Heart right ventricle (tissue), 16 donors: ENCODE results near the gene IKZF1. TPM values are rescaled to one million over a fixed set of nuclear protein-coding genes. Genes with fewer than 3 reads are reported as not detected.
A peak's percentile ranks its signal among the peaks of the same experiment; 100 is the strongest.

Source experiments
- ATAC-seq, 8 donors: fragments of 200-7000 bp; cut with Tn5 transposase; one replicate each; pipeline ENCODE4 v1.9.1; 2020; ENCODE audit warnings: mild to moderate bottlenecking in 8 of 8, moderate library complexity in 8 of 8, moderate number of reproducible peaks in 1 of 8
- DNase-seq, 2 donors: peaks; one replicate each; pipeline ENCODE4 v3.0.0-alpha.2; 2020
- H3K27ac ChIP-seq, 10 donors: fragments of 200-600 bp; sonication (generic) in 2 of 10; one replicate each; pipeline versions ENCODE4 v1.5.0 to v1.8.0; 2020 to 2022; ENCODE audit warnings: mild to moderate bottlenecking in 3 of 10
- H3K27me3 ChIP-seq, 7 donors: fragments of 200-600 bp; one replicate each; pipeline ENCODE4 v1.8.0; 2021 to 2022; ENCODE audit warnings: mild to moderate bottlenecking in 2 of 7
- H3K36me3 ChIP-seq, 9 donors: fragments of 200-600 bp; sonication (generic) in 1 of 9; one replicate each; pipeline versions ENCODE4 v1.5.0 to v1.8.0; 2020 to 2022; ENCODE audit warnings: mild to moderate bottlenecking in 2 of 9
- H3K4me1 ChIP-seq, 9 donors: fragments of 200-600 bp; sonication (generic) in 1 of 9; one replicate each; pipeline versions ENCODE4 v1.5.0 to v1.8.0; 2020 to 2022; ENCODE audit warnings: mild to moderate bottlenecking in 4 of 9
- H3K4me3 ChIP-seq, 10 donors: fragments of 200-600 bp; sonication (generic) in 2 of 10; one replicate each; pipeline versions ENCODE4 v1.5.0 to v1.8.0; 2020 to 2022; ENCODE audit warnings: mild to moderate bottlenecking in 7 of 10, moderate library complexity in 2 of 10
- H3K9me3 ChIP-seq, 11 donors: fragments of 200-600 bp in 10 of 11; sonication (generic) in 2 of 11; one replicate each; pipeline versions ENCODE4 v1.5.0 to v1.8.0; 2013 to 2022; ENCODE audit warnings: mild to moderate bottlenecking in 2 of 11, control low read depth in 1 of 11, moderate library complexity in 1 of 11
- CTCF ChIP-seq, 9 donors: fragments of 200-600 bp; sonication (generic) in 2 of 9; IDR thresholded peaks; one replicate each; pipeline versions ENCODE4 v1.5.0 to v1.8.0; 2021 to 2022; ENCODE audit warnings: antibody characterized with exemption in 9 of 9, mild to moderate bottlenecking in 5 of 9, moderate library complexity in 1 of 9
- WGBS, 2 donors: extraction: QIAGEN DNeasy Blood & Tissue Kit; methylation state at CpG; one replicate each; pipeline ENCODE4 v1.1.7; 2013; ENCODE audit warnings: inconsistent platforms in 1 of 2; 5-methylcytosine and 5-hydroxymethylcytosine counted together
- intact Hi-C, 10 donors: fragments of 100-400 bp; cut with DNase I; formaldehyde crosslinking; loops; one replicate each; pipeline versions ENCODE4 v1.11.1 to v1.14.2; 2022
- polyA plus RNA-seq, 2 donors: library from polyadenylated mRNA; stranded (reverse); fragments of 200-250 nt; gene quantifications; one replicate each; pipeline ENCODE4 v1.2.3, GENCODE V29; 2013
- total RNA-seq, 10 donors: library from RNA; stranded (reverse); fragmentation: NEBNext Ultra II Directional in 3 of 10; extraction: Animal tissue kit (Norgen Biotek cat#: 25700) in 3 of 10; gene quantifications; one replicate each; pipeline versions ENCODE4 v1.2.1 to v1.2.4, GENCODE V29; 2021 to 2023
- donor health status: Arrhythmogenic right ventricular cardiomyopathy.
- donor health status: ischemic (EF 13 %, LVEDD 7.1; RV severe dilation, severe dysfunction).
- donor health status: healthy with polysubstance abuse.
- donor health status: DM: no; HTN: yes; CAD: no.
- donor health status: DM: no; HTN: no; CAD: no.
- donor health status: ischemic (EF 25% LVEDD 6.9; RV normal size, moderate dysfunction).
- donor health status: ischemic (EF 25% LVEDD 5.7; RV mildly dilated, moderate dysfunction).
- donor health status: healthy.
- donor health status: DM: yes; HTN: yes; CAD: no.
- donor health status: Ischemic cardiomyopathy.
- donor health status: ischemic (EF 35%, LVEDD 5.7; RV mildly dilated, moderate dysfunction).
- donor health status: nonischemic (EF 11% LVEDD 7.7; RV severe dilation, severe dysfunction).
- donor health status: DM: yes; HTN: yes; CAD: no.
- donor health status: PGD.
- donor health status: ischemic (EF 29% LVEDD 5.4; RV normal size, mild dysfunction).
- donor health status: nonischemic (EF 23%, LVEDD 6.1; RV moderate dilation, normal function).

Gene IKZF1
- total and polyA plus RNA-seq, 12 donors: 0.46 to 20.2 (median 1.7) TPM

- TF ChIP-seq CTCF (IDR thresholded peaks at IDR 0.05): no peak
- ATAC-seq (no peak), DNase-seq (no peak)
- H3K27me3 ChIP-seq: peaks cover 0 to 22% (median 5%) of the 10 kb centered on the region in 7 donors
- H3K4me3 ChIP-seq: no peak overlapping the region
- intact Hi-C loops: loop anchor here in 1 of 10 donors (10.0 kb wide), 1 partner anchor 57 kb away; no protein-coding TSS in a partner anchor
- no peaks in the 10 kb centered on the region for H3K9me3 ChIP-seq
- 77 to 81% methylated on average over 1 of the region's 1 CpG for WGBS, 2 donors
- H3K27ac ChIP-seq: peak overlapping the region in 1 of 10 donors; percentile 58
- H3K36me3 ChIP-seq: peaks cover 0 to 12% (median 0%) of the 10 kb centered on the region in 9 donors
- peaks cover 0 to 67% (median 0%) of the 10 kb centered on the region in 9 donors for H3K4me1 ChIP-seq
Observed at GRCh38 chr7:50341724-50342123, 37.2 kb downstream of the IKZF1 start.

- DNase-seq (no peak), ATAC-seq (peak in 2 of 8 donors; percentile 44 to 85)
- intact Hi-C loops: loop anchor here in 1 of 10 donors (10.0 kb wide), 1 partner anchor 58 kb away; no protein-coding TSS in a partner anchor
- Histone ChIP-seq H3K4me3 (no peak overlapping the region), H3K27me3 (peaks cover 0 to 30% (median 5%) of the 10 kb centered on the region in 7 donors), H3K27ac (peak overlapping the region in 1 of 10 donors; percentile 58), H3K36me3 (peaks cover 0 to 6% (median 0%) of the 10 kb centered on the region in 9 donors), H3K4me1 (peaks cover 0 to 58% (median 0%) of the 10 kb centered on the region in 9 donors), H3K9me3 (no peaks in the 10 kb centered on the region)
- no peak for TF ChIP-seq CTCF (IDR thresholded peaks at IDR 0.05)
- 11 to 22% methylated on average over 8 of the region's 8 CpGs for WGBS, 2 donors
Observed at GRCh38 chr7:50342616-50343114, 38.1 kb downstream of the IKZF1 start.

- WGBS, 2 donors: 67 to 70% methylated on average over 8 of the region's 8 CpGs
- ATAC-seq (no peak), DNase-seq (no peak)
- no peak for TF ChIP-seq CTCF (IDR thresholded peaks at IDR 0.05)
- peaks cover 0 to 15% (median 0%) of the 10 kb centered on the region in 9 donors for H3K36me3 ChIP-seq
- H3K4me3 ChIP-seq: no peak overlapping the region
- intact Hi-C loops: loop anchor here in 1 of 10 donors (10.0 kb wide), 1 partner anchor 62 kb away; no protein-coding TSS in a partner anchor
- H3K4me1 ChIP-seq: peaks cover 0 to 53% (median 0%) of the 10 kb centered on the region in 9 donors
- H3K27ac ChIP-seq: peak overlapping the region in 1 of 10 donors; percentile 59
- peaks cover 0 to 42% (median 5%) of the 10 kb centered on the region in 7 donors for H3K27me3 ChIP-seq
- H3K9me3 ChIP-seq: no peaks in the 10 kb centered on the region
Observed at GRCh38 chr7:50346545-50347497, 42.3 kb downstream of the IKZF1 start.

GRCh38 chr7:50347693-50348092 is 43.2 kb downstream of the IKZF1 start:
- TF ChIP-seq CTCF (IDR thresholded peaks at IDR 0.05): no peak
- peaks cover 0 to 15% (median 0%) of the 10 kb centered on the region in 9 donors for H3K36me3 ChIP-seq
- intact Hi-C loops: loop anchor here in 1 of 10 donors (10.0 kb wide), 1 partner anchor 63 kb away; no protein-coding TSS in a partner anchor
- ATAC-seq (no peak), DNase-seq (no peak)
- H3K27me3 ChIP-seq: peaks cover 0 to 38% (median 0%) of the 10 kb centered on the region in 7 donors
- WGBS, 2 donors: 85 to 88% methylated on average over 10 of the region's 10 CpGs
- H3K4me3 ChIP-seq: no peak overlapping the region
- no peaks in the 10 kb centered on the region for H3K9me3 ChIP-seq
- H3K4me1 ChIP-seq: peaks cover 0 to 53% (median 0%) of the 10 kb centered on the region in 9 donors
- H3K27ac ChIP-seq: peak overlapping the region in 1 of 10 donors; percentile 59
